ENCODE results near the gene ACTRT2.

DNA sequence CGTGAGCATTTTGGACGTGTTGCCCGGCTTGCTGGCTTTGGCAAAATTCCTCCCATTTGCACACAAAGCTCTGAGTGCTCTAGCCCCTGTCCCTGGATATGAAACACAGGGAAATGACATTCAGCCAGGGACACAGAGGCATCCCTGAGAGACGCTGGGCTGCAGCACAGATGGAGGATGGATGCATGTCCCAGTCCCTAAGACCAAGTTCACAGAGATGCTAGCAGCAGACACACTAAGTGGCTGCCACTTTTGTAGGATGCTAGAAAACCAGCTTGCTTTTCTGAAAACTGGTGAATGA lies 12.5 kb downstream of the ACTRT2 start:
- TF ChIP-seq CTCF (IDR thresholded peaks at IDR 0.05) (no peak), POLR2A (IDR thresholded peaks at IDR 0.05) (no peak), EP300 (IDR thresholded peaks at IDR 0.05) (no peak)

Measured in suprapubic skin (tissue), 3 donors.